BE2C (cell line): Measurements from ENCODE around the gene MAN2A2.
A peak's percentile ranks its signal among the peaks of the same experiment; 100 is the strongest.

Experiments used
- DNase-seq: peaks from one replicate; pipeline ENCODE4 v3.0.0-alpha.2; 2020
- H3K27me3 ChIP-seq: fragments of 250-450 bp; sonication (Bioruptor Pico); 2 replicates; pipeline ENCODE4 v1.5.1; 2020; ENCODE audit warnings: mild to moderate bottlenecking
- H3K36me3 ChIP-seq: fragments of 250-450 bp; sonication (Bioruptor Pico); 2 replicates; pipeline ENCODE4 v1.5.1; 2020; ENCODE audit warnings: mild to moderate bottlenecking
- H3K4me1 ChIP-seq: fragments of 250-450 bp; sonication (Bioruptor Pico); 2 replicates; pipeline ENCODE4 v1.5.1; 2020
- H3K4me3 ChIP-seq: 2 replicates; pipeline ENCODE4 v1.5.1; 2011; ENCODE audit warnings: low read depth, low read length
- H3K9me3 ChIP-seq: fragments of 250-450 bp; sonication (Bioruptor Pico); 2 replicates; pipeline ENCODE4 v1.5.1; 2020
- CTCF ChIP-seq: IDR thresholded peaks from 2 replicates; pipeline ENCODE4 v1.5.1; 2012; ENCODE audit warnings: mild to moderate bottlenecking, low read depth, low read length

MAN2A2 gene

GRCh38 chr15:90885432-90886290 is 17.4 kb upstream of the MAN2A2 start:
- peak; percentile 98 for TF ChIP-seq CTCF
- peak; percentile 84 for DNase-seq
- Histone ChIP-seq H3K4me3 (no peak overlapping the region), H3K9me3 (no peaks in the 10 kb centered on the region), H3K4me1 (no peaks in the 10 kb centered on the region), H3K27me3 (no peaks in the 10 kb centered on the region), H3K36me3 (no peaks in the 10 kb centered on the region; the same call in 1 of the 2 replicates)

GRCh38 chr15:90886291-90886614 is 16.8 kb upstream of the MAN2A2 start:
- no peak for DNase-seq
- Histone ChIP-seq H3K4me1 (no peaks in the 10 kb centered on the region), H3K4me3 (no peak overlapping the region), H3K27me3 (no peaks in the 10 kb centered on the region), H3K36me3 (no peaks in the 10 kb centered on the region; the same call in 1 of the 2 replicates), H3K9me3 (no peaks in the 10 kb centered on the region)
- TF ChIP-seq CTCF: no peak

GRCh38 chr15:90887037-90887481 is 16.0 kb upstream of the MAN2A2 start:
- Histone ChIP-seq H3K4me1 (no peaks in the 10 kb centered on the region), H3K36me3 (no peaks in the 10 kb centered on the region), H3K27me3 (no peaks in the 10 kb centered on the region), H3K4me3 (no peak overlapping the region), H3K9me3 (no peaks in the 10 kb centered on the region)
- TF ChIP-seq CTCF: no peak
- DNase-seq: no peak

- no peak for DNase-seq
- Histone ChIP-seq H3K27me3 (no peaks in the 10 kb centered on the region), H3K9me3 (no peaks in the 10 kb centered on the region), H3K4me1 (no peaks in the 10 kb centered on the region), H3K4me3 (no peak overlapping the region), H3K36me3 (no peaks in the 10 kb centered on the region)
- no peak for TF ChIP-seq CTCF
These were observed 13.8 kb upstream of the MAN2A2 start for GRCh38 chr15:90889313-90889730.

GRCh38 chr15:90889736-90890456 is 13.2 kb upstream of the MAN2A2 start:
- Histone ChIP-seq H3K9me3 (no peaks in the 10 kb centered on the region), H3K4me1 (no peaks in the 10 kb centered on the region), H3K36me3 (no peaks in the 10 kb centered on the region), H3K27me3 (no peaks in the 10 kb centered on the region), H3K4me3 (no peak overlapping the region)
- TF ChIP-seq CTCF: no peak
- DNase-seq: no peak

- TF ChIP-seq CTCF: no peak
- no peaks in the 10 kb centered on the region for H3K9me3 ChIP-seq
- no peak for DNase-seq
- no peaks in the 10 kb centered on the region for H3K36me3 ChIP-seq
- no peaks in the 10 kb centered on the region for H3K27me3 ChIP-seq
- peaks cover 6% of the 10 kb centered on the region for H3K4me1 ChIP-seq
- H3K4me3 ChIP-seq: no peak overlapping the region
These were observed 12.3 kb upstream of the MAN2A2 start for GRCh38 chr15:90890839-90891238.
